Stimulated activated naive CD8-positive, alpha-beta T cell treated with anti-CD3 and anti-CD28 coated beads, Interleukin-15, amount 100 ng/mL, for 72 hours (primary cell): ENCODE results near the gene ADAMTS14.
"Not testable (repeated sequence)": the region's sequence is repeated elsewhere in the genome, so short reads cannot be mapped to it uniquely, and the experiment has no call there.

Experiments
- ATAC-seq: fragments of 150-1000 bp; cut with Tn5 transposase; 2 replicates; pipeline ENCODE4 v1.10.0; 2021; ENCODE audit warnings: mild to moderate bottlenecking, moderate library complexity
- DNase-seq, 2 donors: peaks; one replicate each; pipeline ENCODE4 v3.0.0; 2021 to 2022
- H3K27ac Mint-ChIP-seq, 2 donors: one replicate each; pipeline ENCODE4 v1.8.0; 2022; ENCODE audit warnings: mild to moderate bottlenecking in 2 of 2, mixed read lengths in 2 of 2, moderate library complexity in 2 of 2
- H3K27me3 Mint-ChIP-seq: one replicate; pipeline ENCODE4 v1.8.0; 2022; ENCODE audit warnings: mixed read lengths
- H3K4me1 Mint-ChIP-seq: one replicate; pipeline ENCODE4 v1.8.0; 2022; ENCODE audit warnings: mild to moderate bottlenecking, mixed read lengths
- H3K4me3 Mint-ChIP-seq, 2 donors: one replicate each; pipeline ENCODE4 v1.8.0; 2022; ENCODE audit warnings: mild to moderate bottlenecking in 2 of 2, mixed read lengths in 2 of 2, moderate library complexity in 1 of 2
- H3K9me3 Mint-ChIP-seq, 2 donors: one replicate each; pipeline ENCODE4 v1.8.0; 2022; ENCODE audit warnings: mixed read lengths in 2 of 2

Gene ADAMTS14

DNA sequence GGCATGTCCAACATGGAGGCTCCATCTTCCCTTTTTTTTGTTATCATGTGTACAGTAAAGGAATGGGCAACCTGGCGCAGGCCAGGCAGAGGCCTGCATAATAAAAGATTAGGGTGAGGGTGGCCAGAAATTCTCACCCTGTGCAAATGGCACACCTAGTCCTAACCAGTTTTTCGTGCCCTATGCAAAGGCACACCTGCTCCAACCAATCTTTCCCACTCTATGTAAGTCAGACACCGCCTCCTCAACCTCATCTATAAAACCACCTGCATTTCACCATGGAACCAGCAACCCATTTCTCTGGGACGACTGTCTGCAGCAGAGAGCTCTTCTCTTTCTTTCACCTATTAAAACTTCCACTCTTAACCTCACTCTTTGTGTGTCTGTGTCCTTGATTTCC, 96.8 kb downstream of the ADAMTS14 start:
- Mint-ChIP-seq H3K4me1 (no peaks in the 10 kb centered on the region), H3K9me3 (peaks cover 0 to 8% of the 10 kb centered on the region in 2 donors), H3K4me3 (no peak overlapping the region), H3K27ac (no peak overlapping the region), H3K27me3 (no peaks in the 10 kb centered on the region)
- ATAC-seq (no peak), DNase-seq (no peak)

- Mint-ChIP-seq H3K27me3 (no peaks in the 10 kb centered on the region), H3K4me3 (no peak overlapping the region), H3K4me1 (no peaks in the 10 kb centered on the region), H3K27ac (no peak overlapping the region), H3K9me3 (peaks cover 0 to 8% of the 10 kb centered on the region in 2 donors)
- no peak for DNase-seq
- no peak for ATAC-seq
Measured at GRCh38 chr10:70770001-70770400, 97.7 kb downstream of the ADAMTS14 start.

DNA sequence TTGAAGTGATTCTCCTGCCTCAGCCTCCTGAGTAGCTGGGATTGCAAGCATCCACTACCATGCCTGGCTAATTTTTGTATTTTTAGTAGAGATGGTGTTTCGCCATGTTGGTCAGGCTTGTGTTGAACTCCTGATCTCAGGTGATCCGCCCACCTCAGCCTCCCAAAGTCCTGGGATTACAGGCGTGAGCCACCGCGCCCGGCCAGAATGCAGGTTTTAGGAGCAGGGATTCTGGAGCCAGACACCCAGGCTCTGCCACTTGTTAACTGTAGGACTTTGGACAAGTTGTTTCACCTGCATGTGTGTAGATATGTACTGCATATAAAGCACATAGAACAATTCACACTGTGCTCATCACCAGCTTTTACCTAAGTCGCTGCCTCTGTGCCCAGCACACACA, 98.2 kb downstream of the ADAMTS14 start:
- H3K9me3 Mint-ChIP-seq, ATAC-seq, H3K27ac Mint-ChIP-seq, H3K4me1 Mint-ChIP-seq, DNase-seq, H3K27me3 Mint-ChIP-seq, H3K4me3 Mint-ChIP-seq: not testable (repeated sequence)

GRCh38 chr10:70771311-70772194, 99.2 kb downstream of the ADAMTS14 start:
- DNase-seq = no peak
- no peak for ATAC-seq
- Mint-ChIP-seq H3K9me3 (no peaks in the 10 kb centered on the region), H3K27me3 (no peaks in the 10 kb centered on the region), H3K4me1 (no peaks in the 10 kb centered on the region), H3K4me3 (no peak overlapping the region), H3K27ac (no peak overlapping the region)

DNA sequence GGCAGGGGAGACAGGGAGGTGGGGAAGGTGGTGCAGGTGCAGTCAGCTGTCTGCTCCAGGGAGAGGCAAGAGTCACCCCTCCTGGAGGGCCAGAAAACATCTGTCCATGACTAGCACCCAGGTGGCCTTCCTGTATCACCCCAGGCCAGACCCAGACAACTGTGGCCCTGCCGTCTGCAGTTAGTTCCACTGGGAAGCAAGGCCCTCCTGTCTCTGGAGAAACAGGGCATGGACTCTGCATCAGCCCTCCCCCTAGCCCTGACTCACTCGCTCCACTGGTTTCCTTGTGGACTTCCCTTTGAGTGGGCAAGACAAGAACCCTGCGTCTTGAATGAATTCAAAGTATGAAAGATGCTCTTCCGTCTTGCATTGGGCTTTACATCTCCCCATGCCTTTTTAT, 100.3 kb downstream of the ADAMTS14 start:
- no peak for ATAC-seq
- Mint-ChIP-seq H3K27me3 (no peaks in the 10 kb centered on the region), H3K27ac (peak overlapping the region in 1 of 2 donors; percentile 45), H3K4me1 (no peaks in the 10 kb centered on the region), H3K4me3 (no peak overlapping the region), H3K9me3 (no peaks in the 10 kb centered on the region)
- no peak for DNase-seq

- Mint-ChIP-seq H3K27ac (no peak overlapping the region), H3K27me3 (no peaks in the 10 kb centered on the region), H3K9me3 (no peaks in the 10 kb centered on the region), H3K4me1 (no peaks in the 10 kb centered on the region), H3K4me3 (no peak overlapping the region)
- no peak for ATAC-seq
- DNase-seq = no peak
Measured at GRCh38 chr10:70773461-70773860, 101.2 kb downstream of the ADAMTS14 start.

DNA sequence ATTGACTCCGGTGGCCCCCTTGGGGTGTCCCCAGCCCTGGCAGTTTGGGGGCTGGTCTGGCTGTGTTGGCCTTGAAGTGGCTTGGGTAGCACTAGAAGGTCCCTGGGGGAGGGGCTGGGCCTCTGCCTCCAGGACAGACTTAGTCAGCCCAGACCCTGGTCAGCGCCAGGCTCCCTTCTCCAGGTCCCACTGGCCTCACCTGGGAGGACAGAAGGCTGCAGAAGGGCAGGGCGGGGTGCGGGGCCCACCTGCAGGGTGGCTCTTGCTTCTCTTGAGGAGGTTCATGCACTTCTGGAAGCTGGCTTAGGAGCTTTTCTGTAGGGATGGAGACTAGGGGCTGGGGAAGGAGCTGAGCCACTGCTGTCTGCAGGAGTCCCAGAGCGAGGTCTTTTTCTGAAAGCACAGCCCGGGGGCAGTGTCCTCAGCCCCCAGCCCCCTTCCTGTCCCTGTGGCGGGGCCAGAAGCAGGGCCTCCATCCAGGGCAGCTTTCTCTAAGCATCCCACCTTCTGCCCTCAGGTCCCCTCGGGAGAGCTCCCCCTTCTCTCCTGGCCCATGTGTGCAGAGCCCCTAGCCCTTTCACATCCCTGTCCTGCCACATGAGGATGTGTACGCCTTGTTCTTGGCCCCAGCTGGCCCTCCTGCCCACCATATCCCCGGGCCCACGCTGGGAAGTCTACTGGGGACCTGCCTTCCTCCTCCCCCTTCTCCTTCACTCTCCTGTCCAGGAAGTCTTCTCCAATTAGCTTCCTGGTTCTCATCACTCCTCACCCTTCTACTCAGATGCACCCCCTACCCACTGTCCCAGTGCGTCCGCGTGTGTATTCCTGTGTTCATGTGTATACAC, 101.9 kb downstream of the ADAMTS14 start:
- Mint-ChIP-seq H3K9me3 (no peaks in the 10 kb centered on the region), H3K27ac (no peak overlapping the region)

GRCh38 chr10:70774810-70775678, 102.7 kb downstream of the ADAMTS14 start:
- Mint-ChIP-seq H3K4me1 (no peaks in the 10 kb centered on the region), H3K9me3 (no peaks in the 10 kb centered on the region), H3K4me3 (no peak overlapping the region), H3K27me3 (no peaks in the 10 kb centered on the region), H3K27ac (no peak overlapping the region)
- ATAC-seq (no peak), DNase-seq (no peak)

More for the DNA sequence above, 101.9 kb downstream of the ADAMTS14 start:
- H3K4me3 Mint-ChIP-seq = no peak overlapping the region
- no peaks in the 10 kb centered on the region for H3K4me1 Mint-ChIP-seq
- ATAC-seq (no peak), DNase-seq (no peak)
- no peaks in the 10 kb centered on the region for H3K27me3 Mint-ChIP-seq

GRCh38 chr10:70775679-70776454, 103.6 kb downstream of the ADAMTS14 start:
- H3K4me3 Mint-ChIP-seq = no peak overlapping the region
- H3K4me1 Mint-ChIP-seq = no peaks in the 10 kb centered on the region
- no peak overlapping the region for H3K27ac Mint-ChIP-seq
- no peaks in the 10 kb centered on the region for H3K27me3 Mint-ChIP-seq
- no peak for DNase-seq
- H3K9me3 Mint-ChIP-seq = no peaks in the 10 kb centered on the region
- no peak for ATAC-seq

DNA sequence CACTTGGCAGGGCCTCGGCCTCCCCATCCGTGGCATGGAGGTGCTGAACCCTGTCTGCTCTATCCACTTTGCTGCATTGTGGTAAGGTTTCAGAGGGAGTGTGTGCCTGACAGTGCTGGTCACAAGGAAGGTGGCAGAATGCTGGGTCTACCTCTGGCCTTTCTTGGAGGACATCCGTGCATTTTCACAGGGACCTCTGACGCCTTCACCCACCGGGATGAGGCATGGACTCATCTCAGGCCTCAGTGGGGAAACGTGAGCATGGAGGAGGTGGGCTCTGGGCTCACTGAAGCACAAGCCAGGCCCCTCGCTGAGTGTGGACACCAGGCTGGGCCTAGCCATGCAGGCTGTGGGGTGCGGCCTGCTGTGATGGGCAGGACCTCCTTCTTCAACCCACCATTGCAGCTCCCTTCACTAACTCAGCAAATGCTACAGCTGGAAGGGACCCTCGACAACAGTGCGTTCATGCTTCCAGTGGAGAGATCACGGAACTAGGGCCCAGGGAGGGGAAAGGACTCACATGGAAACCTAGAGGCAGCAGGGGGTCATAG, 104.2 kb downstream of the ADAMTS14 start:
- Mint-ChIP-seq H3K4me1 (no peaks in the 10 kb centered on the region), H3K27ac (no peak overlapping the region), H3K9me3 (no peaks in the 10 kb centered on the region), H3K4me3 (no peak overlapping the region), H3K27me3 (no peaks in the 10 kb centered on the region)
- no peak for ATAC-seq
- DNase-seq = no peak

DNA sequence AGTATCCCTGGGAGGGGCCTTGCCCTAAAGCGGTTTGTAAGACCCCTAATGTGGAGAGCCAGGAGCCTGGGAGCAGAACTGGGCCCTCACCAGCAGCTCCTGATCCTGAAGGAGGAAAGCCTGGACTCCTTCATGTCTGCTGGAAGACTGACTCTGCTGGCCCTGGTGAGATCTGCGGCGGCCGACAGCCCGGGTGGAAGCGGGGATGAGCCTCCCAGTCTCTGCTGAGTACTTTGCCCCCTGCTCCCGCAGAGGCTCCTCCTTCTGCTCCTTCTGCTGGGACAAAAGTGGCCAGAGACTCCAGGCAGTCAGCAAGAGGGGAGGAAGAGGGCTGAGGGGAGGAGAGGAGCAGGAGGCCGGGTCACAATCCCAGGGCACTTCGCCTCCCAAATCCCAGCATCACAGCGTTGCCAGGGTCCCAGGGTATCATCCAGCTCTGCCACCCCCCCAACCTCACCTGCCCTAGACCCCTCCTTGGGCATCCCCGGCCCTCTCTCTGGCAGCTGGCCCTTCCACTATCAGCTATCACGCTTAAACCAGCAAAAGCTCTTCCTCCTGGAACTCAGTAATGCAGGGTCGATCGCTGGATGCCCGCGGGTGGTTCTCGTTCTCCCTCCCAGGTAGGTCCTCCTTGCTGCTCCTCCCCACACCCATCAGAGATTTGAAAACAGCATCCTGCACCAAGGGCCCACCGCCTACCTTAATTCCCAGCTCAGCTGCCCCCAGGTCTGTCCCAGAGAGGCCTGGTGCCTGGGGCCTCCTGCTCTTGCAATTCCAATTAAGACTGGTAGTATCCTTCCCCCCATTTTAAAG, 105.0 kb downstream of the ADAMTS14 start:
- no peaks in the 10 kb centered on the region for H3K9me3 Mint-ChIP-seq

GRCh38 chr10:70778267-70778924, 106.1 kb downstream of the ADAMTS14 start:
- Mint-ChIP-seq H3K4me1 (peaks cover 8% of the 10 kb centered on the region), H3K9me3 (no peaks in the 10 kb centered on the region), H3K4me3 (no peak overlapping the region), H3K27ac (peak overlapping the region in 1 of 2 donors; percentile 4), H3K27me3 (peaks cover 8% of the 10 kb centered on the region)
- DNase-seq (no peak), ATAC-seq (no peak)

More for the DNA sequence above, 105.0 kb downstream of the ADAMTS14 start:
- Mint-ChIP-seq H3K27ac (peak overlapping the region in 1 of 2 donors; percentile 56), H3K27me3 (no peaks in the 10 kb centered on the region), H3K4me1 (no peaks in the 10 kb centered on the region), H3K4me3 (no peak overlapping the region)
- no peak for ATAC-seq
- no peak for DNase-seq

- H3K27ac Mint-ChIP-seq = no peak overlapping the region
- H3K9me3 Mint-ChIP-seq = no peaks in the 10 kb centered on the region
- H3K4me1 Mint-ChIP-seq = peaks cover 9% of the 10 kb centered on the region
- DNase-seq (no peak), ATAC-seq (no peak)
- no peak overlapping the region for H3K4me3 Mint-ChIP-seq
- peaks cover 10% of the 10 kb centered on the region for H3K27me3 Mint-ChIP-seq
Measured at GRCh38 chr10:70779088-70779487, 106.8 kb downstream of the ADAMTS14 start.
